HG03066 (cell line): Measurements from ENCODE around the gene CEP104.

Experiments
- ATAC-seq: cut with Tn5 transposase; IDR thresholded peaks from one replicate; pipeline ENCODE4 v1.9.1; 2021; ENCODE audit warnings: low read depth; ENCODE audit not compliant: unreplicated experiment

The CEP104 gene

GRCh38 chr1:3869751-3870301 is 12.8 kb upstream of the CEP104 start:
- no peak for ATAC-seq

GRCh38 chr1:3868464-3869006 is 11.5 kb upstream of the CEP104 start:
- no peak for ATAC-seq

- no peak for ATAC-seq
Measured at GRCh38 chr1:3865606-3866160, 8.7 kb upstream of the CEP104 start.

GRCh38 chr1:3864884-3865283 is 7.9 kb upstream of the CEP104 start:
- ATAC-seq: no peak

- no peak for ATAC-seq
Measured at GRCh38 chr1:3863231-3863935, 6.4 kb upstream of the CEP104 start.

- no peak for ATAC-seq
Measured at GRCh38 chr1:3858231-3858981, 1.4 kb upstream of the CEP104 start.

- ATAC-seq: no peak
Measured at GRCh38 chr1:3857791-3858129, 749 bp upstream of the CEP104 start.

- ATAC-seq: no peak
Measured at GRCh38 chr1:3852711-3853485, 4.1 kb downstream of the CEP104 start.

- ATAC-seq: no peak
Measured at GRCh38 chr1:3852091-3852490, 4.9 kb downstream of the CEP104 start.

GRCh38 chr1:3851292-3851691 is 5.7 kb downstream of the CEP104 start:
- ATAC-seq: no peak

GRCh38 chr1:3850857-3851256 is 6.2 kb downstream of the CEP104 start:
- no peak for ATAC-seq

GRCh38 chr1:3847081-3847480 is 9.9 kb downstream of the CEP104 start:
- ATAC-seq: no peak

GRCh38 chr1:3846541-3846940 is 10.5 kb downstream of the CEP104 start:
- ATAC-seq: no peak

- ATAC-seq: no peak
Measured at GRCh38 chr1:3842912-3843311, 14.1 kb downstream of the CEP104 start.

- no peak for ATAC-seq
Measured at GRCh38 chr1:3841491-3841890, 15.5 kb downstream of the CEP104 start.

- no peak for ATAC-seq
Measured at GRCh38 chr1:3838788-3839187, 18.2 kb downstream of the CEP104 start.

- no peak for ATAC-seq
Measured at GRCh38 chr1:3837685-3838084, 19.3 kb downstream of the CEP104 start.

- no peak for ATAC-seq
Measured at GRCh38 chr1:3837200-3837599, 19.8 kb downstream of the CEP104 start.

- ATAC-seq: no peak
Measured at GRCh38 chr1:3836421-3836820, 20.6 kb downstream of the CEP104 start.

GRCh38 chr1:3834701-3835100 is 22.3 kb downstream of the CEP104 start:
- no peak for ATAC-seq

GRCh38 chr1:3831689-3832088 is 25.3 kb downstream of the CEP104 start:
- ATAC-seq: no peak
